ENCODE data around the gene MEGF11.

- TF ChIP-seq, protein P1, sequence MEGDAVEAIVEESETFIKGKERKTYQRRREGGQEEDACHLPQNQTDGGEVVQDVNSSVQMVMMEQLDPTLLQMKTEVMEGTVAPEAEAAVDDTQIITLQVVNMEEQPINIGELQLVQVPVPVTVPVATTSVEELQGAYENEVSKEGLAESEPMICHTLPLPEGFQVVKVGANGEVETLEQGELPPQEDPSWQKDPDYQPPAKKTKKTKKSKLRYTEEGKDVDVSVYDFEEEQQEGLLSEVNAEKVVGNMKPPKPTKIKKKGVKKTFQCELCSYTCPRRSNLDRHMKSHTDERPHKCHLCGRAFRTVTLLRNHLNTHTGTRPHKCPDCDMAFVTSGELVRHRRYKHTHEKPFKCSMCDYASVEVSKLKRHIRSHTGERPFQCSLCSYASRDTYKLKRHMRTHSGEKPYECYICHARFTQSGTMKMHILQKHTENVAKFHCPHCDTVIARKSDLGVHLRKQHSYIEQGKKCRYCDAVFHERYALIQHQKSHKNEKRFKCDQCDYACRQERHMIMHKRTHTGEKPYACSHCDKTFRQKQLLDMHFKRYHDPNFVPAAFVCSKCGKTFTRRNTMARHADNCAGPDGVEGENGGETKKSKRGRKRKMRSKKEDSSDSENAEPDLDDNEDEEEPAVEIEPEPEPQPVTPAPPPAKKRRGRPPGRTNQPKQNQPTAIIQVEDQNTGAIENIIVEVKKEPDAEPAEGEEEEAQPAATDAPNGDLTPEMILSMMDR (IDR thresholded peaks at IDR 0.05), result no peak
- TF ChIP-seq POLR2A (IDR thresholded peaks at IDR 0.05), result no peak
- TF ChIP-seq EP300 (IDR thresholded peaks at IDR 0.05), result no peak
Observed at GRCh38 chr15:66231394-66232266, 21.9 kb downstream of the MEGF11 start.
